GM12875 (cell line): ENCODE measurements around the gene SMC5.
"Not testable (repeated sequence)": the region's sequence is repeated elsewhere in the genome, so short reads cannot be mapped to it uniquely, and the experiment has no call there.

ENCODE experiments used
- H3K4me3 ChIP-seq: one replicate; pipeline ENCODE4 v1.5.1; 2011; ENCODE audit warnings: low read depth, low read length, control low read depth
- TF ChIP-seq, protein P1 (sequence below): IDR thresholded peaks from 2 replicates; pipeline ENCODE4 v1.5.1; 2011; ENCODE audit warnings: low read depth, mild to moderate bottlenecking, control low read depth, inconsistent platforms, low read length, moderate library complexity, borderline replicate concordance; ENCODE audit not compliant: insufficient read depth

SMC5 gene

DNA sequence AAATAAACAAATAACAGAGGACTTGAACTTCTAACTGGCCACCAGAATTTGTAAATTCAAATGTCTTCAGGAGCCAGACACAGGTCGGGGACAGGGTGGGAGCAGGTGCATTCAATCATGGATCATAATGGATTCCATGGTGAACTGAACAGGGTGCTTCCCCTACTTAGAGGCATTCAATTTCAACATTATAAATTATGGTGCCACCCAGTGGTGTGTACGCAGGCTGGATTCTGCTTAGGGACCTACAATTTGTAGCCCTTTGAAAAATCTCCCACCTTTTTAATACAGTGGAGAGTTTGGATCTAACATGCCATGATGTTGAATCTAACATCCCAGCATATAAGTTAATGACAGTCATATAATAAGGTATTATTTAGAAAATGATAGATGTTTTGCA, 133.4 kb downstream of the SMC5 start:
- TF ChIP-seq, protein P1, sequence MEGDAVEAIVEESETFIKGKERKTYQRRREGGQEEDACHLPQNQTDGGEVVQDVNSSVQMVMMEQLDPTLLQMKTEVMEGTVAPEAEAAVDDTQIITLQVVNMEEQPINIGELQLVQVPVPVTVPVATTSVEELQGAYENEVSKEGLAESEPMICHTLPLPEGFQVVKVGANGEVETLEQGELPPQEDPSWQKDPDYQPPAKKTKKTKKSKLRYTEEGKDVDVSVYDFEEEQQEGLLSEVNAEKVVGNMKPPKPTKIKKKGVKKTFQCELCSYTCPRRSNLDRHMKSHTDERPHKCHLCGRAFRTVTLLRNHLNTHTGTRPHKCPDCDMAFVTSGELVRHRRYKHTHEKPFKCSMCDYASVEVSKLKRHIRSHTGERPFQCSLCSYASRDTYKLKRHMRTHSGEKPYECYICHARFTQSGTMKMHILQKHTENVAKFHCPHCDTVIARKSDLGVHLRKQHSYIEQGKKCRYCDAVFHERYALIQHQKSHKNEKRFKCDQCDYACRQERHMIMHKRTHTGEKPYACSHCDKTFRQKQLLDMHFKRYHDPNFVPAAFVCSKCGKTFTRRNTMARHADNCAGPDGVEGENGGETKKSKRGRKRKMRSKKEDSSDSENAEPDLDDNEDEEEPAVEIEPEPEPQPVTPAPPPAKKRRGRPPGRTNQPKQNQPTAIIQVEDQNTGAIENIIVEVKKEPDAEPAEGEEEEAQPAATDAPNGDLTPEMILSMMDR = no peak
- H3K4me3 ChIP-seq = no peak overlapping the region

DNA sequence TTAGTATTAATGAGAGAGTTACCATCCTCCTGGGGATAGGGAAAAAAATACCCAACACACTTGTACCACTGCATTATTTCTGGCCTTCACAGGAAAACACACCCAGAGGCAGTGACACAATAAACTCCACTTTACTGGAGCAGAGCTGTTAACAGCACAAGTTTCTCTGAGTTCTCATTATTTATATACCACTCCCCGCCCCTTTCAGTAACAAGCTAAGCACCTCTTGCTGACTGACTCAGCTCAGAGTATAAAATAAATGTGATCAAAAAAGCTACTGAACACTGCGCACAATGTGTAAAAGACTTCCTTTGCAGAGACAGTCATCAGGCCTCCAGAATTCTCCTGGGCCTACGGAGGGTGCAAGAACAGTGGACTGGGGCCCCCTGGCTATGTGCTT, 134.1 kb downstream of the SMC5 start:
- no peak overlapping the region for H3K4me3 ChIP-seq
- TF ChIP-seq, protein P1 = no peak

DNA sequence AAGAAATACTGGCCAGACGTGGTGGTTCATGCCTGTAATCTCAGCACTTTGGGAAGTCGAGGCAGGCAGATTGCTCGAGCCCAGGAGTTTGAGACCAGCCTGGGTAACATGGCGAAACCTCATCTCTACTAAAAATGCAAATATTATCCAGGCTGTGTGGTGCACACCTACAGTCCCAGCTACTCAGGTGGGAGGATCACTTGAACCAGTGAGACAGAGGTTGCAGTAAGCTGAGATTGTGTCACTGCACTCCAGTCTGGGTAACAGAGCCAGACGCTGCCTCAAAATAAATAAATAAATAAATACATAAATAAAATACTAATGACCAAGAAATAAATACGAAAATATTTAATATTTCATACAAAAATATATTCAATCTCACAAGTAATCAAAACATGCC, 136.9 kb downstream of the SMC5 start:
- no peak overlapping the region for H3K4me3 ChIP-seq
- TF ChIP-seq, protein P1 = no peak

DNA sequence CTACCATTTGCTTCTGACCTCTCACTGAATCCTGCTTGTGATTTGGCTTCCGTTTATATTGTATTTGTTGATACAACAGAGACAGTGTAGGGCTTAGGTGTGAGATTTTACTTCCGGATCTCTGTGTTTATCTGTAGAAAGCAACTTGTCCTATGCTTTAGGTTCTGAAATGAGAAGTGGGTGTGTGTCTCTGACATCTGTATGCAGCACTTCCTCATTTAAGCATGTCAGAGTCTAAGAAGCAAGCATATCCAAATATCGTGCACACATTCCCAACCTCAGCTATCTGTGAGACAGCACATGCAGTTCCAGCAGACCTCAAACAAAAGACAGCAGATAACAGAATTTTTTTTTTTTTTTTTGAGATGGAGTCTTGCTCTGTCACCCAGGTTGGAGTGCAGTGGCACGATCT, 139.4 kb downstream of the SMC5 start:
- TF ChIP-seq, protein P1 = no peak
- no peak overlapping the region for H3K4me3 ChIP-seq

DNA sequence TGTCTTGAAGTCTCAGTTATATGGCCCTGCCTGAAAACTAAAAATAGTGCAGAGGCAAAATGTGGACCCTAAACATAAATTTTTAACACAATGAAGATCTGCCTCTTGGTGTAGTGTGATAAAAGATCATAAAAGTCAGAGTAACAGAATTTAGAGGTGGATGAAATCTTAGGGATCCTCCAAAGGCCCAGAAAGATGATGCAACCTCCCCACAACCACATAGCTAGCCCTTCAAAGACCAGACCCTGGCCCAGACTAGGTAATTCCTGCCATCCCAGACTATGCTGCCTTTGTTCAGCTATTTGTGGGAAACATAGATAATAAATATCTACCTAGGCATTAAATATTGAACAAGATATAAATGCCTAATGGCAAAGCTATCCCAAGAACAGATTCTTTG, 140.4 kb downstream of the SMC5 start:
- TF ChIP-seq, protein P1 = no peak

DNA sequence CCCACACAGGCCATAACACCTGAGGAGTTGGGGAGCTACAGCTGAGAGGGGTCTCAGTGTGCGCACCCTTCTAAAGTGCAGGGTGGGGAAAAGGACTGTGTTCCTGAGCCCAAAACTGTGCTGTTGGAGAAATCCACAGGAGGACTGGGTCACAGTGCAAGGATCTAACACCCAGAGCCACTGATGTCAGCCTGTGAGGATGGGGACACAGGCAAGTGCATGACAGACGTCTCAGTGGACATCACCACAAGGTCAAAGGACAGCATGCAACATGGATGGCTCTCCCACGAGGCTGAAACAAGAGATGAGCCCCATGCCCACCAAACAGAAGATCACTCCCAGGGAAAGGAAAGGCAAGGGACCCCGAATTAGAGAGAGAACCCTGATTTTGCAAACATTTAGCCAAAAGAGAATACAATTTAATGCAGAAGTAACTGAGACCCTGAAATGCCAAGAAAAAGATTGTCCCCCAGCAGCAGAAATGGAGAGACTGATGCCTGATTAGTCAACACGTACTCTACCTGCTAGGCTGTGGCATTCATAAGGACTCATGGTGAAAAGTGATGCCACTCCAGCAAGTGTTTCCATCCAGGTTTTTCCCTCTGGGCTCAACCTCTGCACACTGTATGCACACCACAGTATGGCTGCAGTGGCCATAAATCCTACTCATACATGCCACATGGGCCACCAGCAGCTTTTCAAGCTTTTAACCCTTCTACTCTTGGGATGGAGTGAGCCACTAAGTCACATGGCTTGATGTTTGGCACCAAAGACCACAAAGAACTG, 141.5 kb downstream of the SMC5 start:
- no peak overlapping the region for H3K4me3 ChIP-seq
- TF ChIP-seq, protein P1 = no peak

More for the DNA sequence above, 140.4 kb downstream of the SMC5 start:
- no peak overlapping the region for H3K4me3 ChIP-seq

DNA sequence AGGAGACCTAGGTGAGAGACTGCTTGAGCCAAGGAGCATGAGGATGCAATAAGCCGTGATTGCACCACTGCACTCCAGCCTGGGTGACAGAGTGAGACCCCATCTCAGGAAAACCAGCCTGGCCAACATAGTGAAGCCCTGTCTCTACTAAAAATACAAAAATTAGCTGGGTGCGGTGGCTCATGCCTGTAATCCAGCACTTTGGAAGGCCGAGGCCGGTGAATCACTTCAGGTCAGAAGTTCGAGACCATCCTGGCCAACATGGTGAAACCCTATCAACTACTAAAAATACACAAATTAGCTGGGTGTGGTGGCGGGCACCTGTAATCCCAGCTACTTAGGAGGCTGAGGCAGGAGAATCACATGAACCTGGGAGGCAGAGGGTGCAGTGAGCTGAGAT, 142.5 kb downstream of the SMC5 start:
- not testable (repeated sequence) for H3K4me3 ChIP-seq
